Skin epidermis (tissue), 12 donors: ENCODE measurements around the gene FAM83F.
"Not testable (repeated sequence)": the region's sequence is repeated elsewhere in the genome, so short reads cannot be mapped to it uniquely, and the experiment has no call there.

Source experiments
- H3K27ac ChIP-seq, 21 experiments: fragments of 200-600 bp; sonication (generic) in 11 of 21; one replicate each; pipeline ENCODE4 v1.5.0; 2020; ENCODE audit warnings: mild to moderate bottlenecking in 3 of 21, inconsistent platforms in 2 of 21, moderate library complexity in 2 of 21
- H3K4me3 ChIP-seq, 7 experiments: fragments of 200-600 bp; sonication (generic) in 2 of 7; one replicate each; pipeline ENCODE4 v1.5.0; 2020; ENCODE audit warnings: inconsistent platforms in 2 of 7, mild to moderate bottlenecking in 2 of 7, moderate library complexity in 1 of 7

Gene FAM83F

GRCh38 chr22:39994566-39995392 lies at the start of gene FAM83F:
TSS of gene FAM83F (plus strand) at chr22:39994954. CDS start at chr22:39995043, 89 bp downstream.
- Histone ChIP-seq H3K27ac (peak within 1 kb of the TSS; percentile 48 to 96 (median 86)), H3K4me3 (peak within 1 kb of the TSS; percentile 29 to 71 (median 48))

- Histone ChIP-seq H3K27ac (no peak overlapping the region), H3K4me3 (no peak overlapping the region)
Measured at GRCh38 chr22:39946126-39946502, 48.6 kb upstream of the FAM83F start.

GRCh38 chr22:39946503-39947219 lies 48.1 kb upstream of the FAM83F start:
- H3K4me3 ChIP-seq, result no peak overlapping the region
- H3K27ac ChIP-seq, result peak overlapping the region in 1 of 21 experiments; percentile 45

- Histone ChIP-seq H3K27ac (peak overlapping the region in 1 of 21 experiments; percentile 45), H3K4me3 (no peak overlapping the region)
Measured at GRCh38 chr22:39947220-39948216, 47.2 kb upstream of the FAM83F start.

- Histone ChIP-seq H3K27ac (no peak overlapping the region), H3K4me3 (no peak overlapping the region)
Measured at GRCh38 chr22:39949964-39950737, 44.6 kb upstream of the FAM83F start.

- H3K4me3 ChIP-seq, result not testable (repeated sequence)
- peak overlapping the region in 2 of 21 experiments; percentile 23 to 37 for H3K27ac ChIP-seq
Measured at GRCh38 chr22:39951603-39952293, 43.0 kb upstream of the FAM83F start.

- Histone ChIP-seq H3K27ac (peak overlapping the region in 2 of 21 experiments; percentile 23 to 37), H3K4me3 (no peak overlapping the region)
Measured at GRCh38 chr22:39952347-39952746, 42.4 kb upstream of the FAM83F start.

GRCh38 chr22:39953101-39953500 lies 41.7 kb upstream of the FAM83F start:
- no peak overlapping the region for H3K4me3 ChIP-seq
- H3K27ac ChIP-seq, result no peak overlapping the region

GRCh38 chr22:39954584-39955055 lies 40.1 kb upstream of the FAM83F start:
- H3K27ac ChIP-seq, result no peak overlapping the region
- no peak overlapping the region for H3K4me3 ChIP-seq

GRCh38 chr22:39955675-39956074 lies 39.1 kb upstream of the FAM83F start:
- Histone ChIP-seq H3K27ac (no peak overlapping the region), H3K4me3 (no peak overlapping the region)

GRCh38 chr22:39956932-39957664 lies 37.7 kb upstream of the FAM83F start:
- H3K4me3 ChIP-seq, result no peak overlapping the region

GRCh38 chr22:39958009-39958711 lies 36.6 kb upstream of the FAM83F start:
- Histone ChIP-seq H3K27ac (no peak overlapping the region), H3K4me3 (no peak overlapping the region)

More at GRCh38 chr22:39956932-39957664, 37.7 kb upstream of the FAM83F start:
- H3K27ac ChIP-seq, result no peak overlapping the region

GRCh38 chr22:39958949-39959639 lies 35.7 kb upstream of the FAM83F start:
- no peak overlapping the region for H3K4me3 ChIP-seq

GRCh38 chr22:39959640-39960447 lies 34.9 kb upstream of the FAM83F start, which contains the start of gene TMA7B:
TSS of gene TMA7B (plus strand) at chr22:39960397. CDS start at chr22:39964375, 3,978 bp downstream.
- H3K4me3 ChIP-seq, result no peak within 1 kb of the TSS
- peak within 1 kb of the TSS in 6 of 21 experiments; percentile 12 to 62 (median 44) for H3K27ac ChIP-seq

More at GRCh38 chr22:39958949-39959639, 35.7 kb upstream of the FAM83F start:
- peak overlapping the region in 1 of 21 experiments; percentile 37 for H3K27ac ChIP-seq
